HG03097 (cell line): ENCODE results near the gene OBI1.
"Not testable (repeated sequence)": the region's sequence is repeated elsewhere in the genome, so short reads cannot be mapped to it uniquely, and the experiment has no call there.

Experiments
- ATAC-seq: cut with Tn5 transposase; IDR thresholded peaks from one replicate; pipeline ENCODE4 v1.9.1; 2021; ENCODE audit not compliant: unreplicated experiment, low FRiP score

OBI1 gene

GRCh38 chr13:78649997-78650716 lies 8.8 kb downstream of the OBI1 start:
- ATAC-seq = no peak

- not testable (repeated sequence) for ATAC-seq
These were observed 11.8 kb downstream of the OBI1 start for GRCh38 chr13:78647109-78647678.

GRCh38 chr13:78638216-78638615 lies 20.7 kb downstream of the OBI1 start:
- no peak for ATAC-seq

- no peak for ATAC-seq
These were observed 22.5 kb downstream of the OBI1 start for GRCh38 chr13:78636495-78636894.

GRCh38 chr13:78632996-78633395 lies 26.0 kb downstream of the OBI1 start:
- no peak for ATAC-seq

GRCh38 chr13:78631077-78631476 lies 27.9 kb downstream of the OBI1 start:
- no peak for ATAC-seq

GRCh38 chr13:78630511-78630910 lies 28.4 kb downstream of the OBI1 start:
- ATAC-seq = no peak

- ATAC-seq = no peak
These were observed 33.6 kb downstream of the OBI1 start for GRCh38 chr13:78625384-78625783.

- no peak for ATAC-seq
These were observed 35.8 kb downstream of the OBI1 start for GRCh38 chr13:78623132-78623531.

- no peak for ATAC-seq
These were observed 38.0 kb downstream of the OBI1 start for GRCh38 chr13:78620936-78621470.

GRCh38 chr13:78618411-78618810 lies 40.5 kb downstream of the OBI1 start:
- no peak for ATAC-seq

- ATAC-seq = no peak
These were observed 47.9 kb downstream of the OBI1 start for GRCh38 chr13:78611040-78611439.

- ATAC-seq = no peak
These were observed 48.5 kb downstream of the OBI1 start for GRCh38 chr13:78610381-78610883.

GRCh38 chr13:78609464-78610205 lies 49.3 kb downstream of the OBI1 start:
- no peak for ATAC-seq

- ATAC-seq = no peak
These were observed 50.1 kb downstream of the OBI1 start for GRCh38 chr13:78608688-78609463.

- ATAC-seq = no peak
These were observed 50.7 kb downstream of the OBI1 start for GRCh38 chr13:78608252-78608687.

- no peak for ATAC-seq
These were observed 51.3 kb downstream of the OBI1 start for GRCh38 chr13:78607409-78608251.

- no peak for ATAC-seq
These were observed 52.2 kb downstream of the OBI1 start for GRCh38 chr13:78606471-78607408.
